Mesenchymal stem cell (in vitro differentiated cells and primary cell): ENCODE data around the gene KCTD19.

Experiments used
- DNase-seq: peaks from one replicate; pipeline ENCODE4 v3.0.0-alpha.2; 2013
- H2AFZ ChIP-seq: one replicate; pipeline ENCODE4 v1.6.1; 2013; ENCODE audit warnings: low read depth, mild to moderate bottlenecking, control low read depth, inconsistent platforms, low read length, moderate library complexity
- H2AK5ac ChIP-seq: 2 replicates; pipeline ENCODE4 v1.6.1; 2013; ENCODE audit warnings: low read length, moderate library complexity, mild to moderate bottlenecking, inconsistent platforms; ENCODE audit not compliant: severe bottlenecking
- H2BK120ac ChIP-seq: one replicate; pipeline ENCODE4 v1.6.1; 2013; ENCODE audit warnings: low read depth, mild to moderate bottlenecking, inconsistent platforms, low read length, moderate library complexity
- H2BK12ac ChIP-seq, 2 experiments: one replicate each; pipeline ENCODE4 v1.6.1; 2013; ENCODE audit warnings: inconsistent platforms in 2 of 2, low read length in 2 of 2, mild to moderate bottlenecking in 2 of 2, moderate library complexity in 2 of 2, control low read depth in 1 of 2
- H2BK15ac ChIP-seq: one replicate; pipeline ENCODE4 v1.6.1; 2013; ENCODE audit warnings: mild to moderate bottlenecking, low read depth, inconsistent platforms; ENCODE audit not compliant: poor library complexity, severe bottlenecking
- H2BK5ac ChIP-seq: 2 replicates; pipeline ENCODE4 v1.6.1; 2013; ENCODE audit warnings: low read depth, mild to moderate bottlenecking, low read length, control low read depth, inconsistent platforms; ENCODE audit not compliant: poor library complexity, severe bottlenecking
- H3K14ac ChIP-seq, 2 experiments: one replicate each; pipeline ENCODE4 v1.6.1; 2013; ENCODE audit warnings: inconsistent platforms in 2 of 2, low read length in 2 of 2, control low read depth in 1 of 2, mild to moderate bottlenecking in 1 of 2, moderate library complexity in 1 of 2
- H3K18ac ChIP-seq, 2 experiments: one replicate each; pipeline ENCODE4 v1.6.1; 2013; ENCODE audit warnings: inconsistent platforms in 2 of 2, low read length in 2 of 2, control low read depth in 1 of 2, low read depth in 1 of 2, mild to moderate bottlenecking in 1 of 2
- H3K23ac ChIP-seq, 2 experiments: one replicate each; pipeline ENCODE4 v1.6.1; 2013; ENCODE audit warnings: inconsistent platforms in 2 of 2, low read length in 2 of 2, mild to moderate bottlenecking in 2 of 2, moderate library complexity in 2 of 2, control low read depth in 1 of 2
- H3K27ac ChIP-seq: 2 replicates; pipeline ENCODE4 v1.5.1; 2013; ENCODE audit warnings: mild to moderate bottlenecking, moderate library complexity, low read length, control low read depth, inconsistent platforms; ENCODE audit not compliant: poor library complexity, severe bottlenecking
- H3K27me3 ChIP-seq, 2 experiments: 2 replicates each; pipeline versions ENCODE4 v1.6.1 to v1.7.0; 2013; ENCODE audit warnings: low read length in 2 of 2, mild to moderate bottlenecking in 2 of 2, moderate library complexity in 2 of 2, control low read depth in 1 of 2, inconsistent platforms in 1 of 2; ENCODE audit not compliant: control insufficient read depth in 1 of 2, insufficient read depth in 1 of 2
- H3K36me3 ChIP-seq, 2 experiments: 2 replicates each; pipeline versions ENCODE4 v1.6.1 to v1.7.0; 2013; ENCODE audit warnings: low read length in 2 of 2, control low read depth in 1 of 2, inconsistent platforms in 1 of 2, low read depth in 1 of 2, mild to moderate bottlenecking in 1 of 2; ENCODE audit not compliant: insufficient read depth in 2 of 2, control insufficient read depth in 1 of 2
- H3K4ac ChIP-seq, 2 experiments: one replicate each; pipeline ENCODE4 v1.6.1; 2013; ENCODE audit warnings: inconsistent platforms in 2 of 2, low read length in 2 of 2, mild to moderate bottlenecking in 2 of 2, moderate library complexity in 2 of 2, control low read depth in 1 of 2, low read depth in 1 of 2
- H3K4me1 ChIP-seq: 2 replicates; pipeline ENCODE4 v1.6.1; 2013; ENCODE audit warnings: low read depth, low read length, control low read depth; ENCODE audit not compliant: control insufficient read depth, insufficient read depth
- H3K4me2 ChIP-seq: 2 replicates; pipeline ENCODE4 v1.6.1; 2013; ENCODE audit warnings: low read length, mild to moderate bottlenecking, inconsistent platforms; ENCODE audit not compliant: poor library complexity, severe bottlenecking
- H3K4me3 ChIP-seq, 2 experiments: 2 replicates each; pipeline versions ENCODE4 v1.5.1 to v1.7.0; 2013; ENCODE audit warnings: low read length in 2 of 2, mild to moderate bottlenecking in 2 of 2, control low read depth in 1 of 2, low read depth in 1 of 2; ENCODE audit not compliant: insufficient read depth in 1 of 2
- H3K79me1 ChIP-seq: replicated peaks from 2 replicates; pipeline ENCODE4 v1.6.1; 2013; ENCODE audit warnings: mild to moderate bottlenecking, control low read depth, low read length, inconsistent platforms; ENCODE audit not compliant: poor library complexity, severe bottlenecking
- H3K9ac ChIP-seq: 2 replicates; pipeline ENCODE4 v1.7.0; 2013; ENCODE audit warnings: mild to moderate bottlenecking, low read length, moderate library complexity
- H3K9me3 ChIP-seq: 2 replicates; pipeline ENCODE4 v1.7.0; 2013; ENCODE audit warnings: mild to moderate bottlenecking, low read length; ENCODE audit not compliant: control insufficient read depth
- H4K8ac ChIP-seq: one replicate; pipeline ENCODE4 v1.6.1; 2013; ENCODE audit warnings: inconsistent platforms, mild to moderate bottlenecking, low read length, moderate library complexity
- H4K91ac ChIP-seq: one replicate; pipeline ENCODE4 v1.6.1; 2013; ENCODE audit warnings: mild to moderate bottlenecking, low read length, inconsistent platforms
- WGBS: methylation state at CpG from one replicate; pipeline ENCODE4 v1.1.7; 2013; ENCODE audit warnings: mixed read lengths; 5-methylcytosine and 5-hydroxymethylcytosine counted together

The KCTD19 gene

DNA sequence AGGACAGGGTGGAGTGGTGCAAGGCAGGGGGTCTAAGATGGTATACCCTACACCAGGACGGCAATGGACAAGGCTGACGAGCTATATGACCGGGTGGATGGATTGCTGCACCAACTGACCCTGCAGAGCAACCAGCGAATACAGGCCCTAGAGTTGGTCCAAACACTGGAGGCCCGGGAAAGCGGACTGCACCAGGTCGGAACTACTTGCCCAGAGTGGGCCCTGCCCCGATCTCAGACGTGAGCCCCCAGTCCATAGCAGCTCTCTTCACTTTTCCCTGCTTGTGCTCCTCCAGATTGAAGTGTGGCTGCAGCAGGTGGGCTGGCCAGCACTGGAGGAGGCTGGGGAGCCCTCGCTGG is 44.1 kb downstream of the KCTD19 start:
- no peak overlapping the region for H3K9ac ChIP-seq
- WGBS = 98% methylated on average over 10 of the region's 10 CpGs
- H2AFZ ChIP-seq = no peak overlapping the region
- no peak overlapping the region for H3K18ac ChIP-seq
- peaks cover 27 to 78% of the 10 kb centered on the region in 2 experiments for H3K36me3 ChIP-seq
- H4K8ac ChIP-seq = no peak overlapping the region
- H2AK5ac ChIP-seq = no peak overlapping the region
- no peak overlapping the region for H3K14ac ChIP-seq
- no peak overlapping the region for H3K23ac ChIP-seq
- no peak overlapping the region for H2BK12ac ChIP-seq
- no peak overlapping the region for H4K91ac ChIP-seq
- H3K4me3 ChIP-seq = no peak overlapping the region
- H2BK15ac ChIP-seq = no peak overlapping the region
- DNase-seq = no peak
- H3K4ac ChIP-seq = no peak overlapping the region
- H2BK120ac ChIP-seq = no peak overlapping the region
- no peaks in the 10 kb centered on the region for H3K9me3 ChIP-seq
- no peak overlapping the region for H2BK5ac ChIP-seq
- H3K4me2 ChIP-seq = no peak overlapping the region
- peaks cover 45% of the 10 kb centered on the region for H3K4me1 ChIP-seq
- no peaks in the 10 kb centered on the region for H3K27me3 ChIP-seq
- no peak overlapping the region for H3K27ac ChIP-seq
- H3K79me1 ChIP-seq = no peaks in the 10 kb centered on the region

DNA sequence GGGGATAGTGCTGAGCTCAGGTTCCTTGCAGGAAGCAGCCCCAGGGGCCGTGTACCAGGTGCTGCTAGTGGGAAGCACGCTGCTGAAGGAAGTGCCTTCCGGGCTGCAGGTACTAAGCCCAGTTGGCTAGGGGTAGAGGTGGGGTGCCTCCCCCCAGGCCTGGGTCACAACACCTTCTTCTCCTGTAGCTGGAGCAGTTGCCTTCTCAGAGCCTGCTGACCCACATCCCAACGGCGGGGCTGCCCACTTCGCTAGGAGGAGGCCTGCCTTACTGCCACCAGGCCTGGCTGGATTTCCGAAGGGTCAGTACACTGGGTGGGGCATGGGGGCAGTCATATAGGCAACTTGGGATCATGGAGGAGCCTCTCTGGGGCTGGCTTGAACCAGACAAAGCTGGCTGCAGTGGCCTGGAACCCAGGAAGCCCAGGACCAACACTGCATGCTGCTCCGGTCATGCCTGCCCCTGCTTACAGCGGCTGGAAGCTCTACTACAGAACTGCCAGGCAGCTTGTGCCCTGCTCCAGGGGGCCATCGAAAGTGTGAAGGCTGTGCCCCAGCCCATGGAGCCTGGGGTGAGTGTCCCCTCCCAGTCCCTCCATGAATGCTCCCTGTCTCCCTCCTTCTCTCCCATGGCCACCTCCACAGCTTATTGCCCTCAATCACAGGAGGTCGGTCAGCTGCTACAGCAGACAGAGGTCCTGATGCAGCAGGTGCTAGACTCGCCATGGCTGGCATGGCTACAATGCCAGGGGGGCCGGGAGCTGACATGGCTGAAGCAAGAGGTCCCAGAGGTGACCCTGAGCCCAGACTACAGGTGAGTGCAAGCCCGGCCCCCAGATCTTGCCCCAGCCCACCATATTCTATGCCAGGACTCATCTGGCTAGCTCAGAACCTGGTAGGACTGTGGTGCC is 44.8 kb downstream of the KCTD19 start:
- Histone ChIP-seq H3K79me1 (no peaks in the 10 kb centered on the region), H3K27me3 (no peaks in the 10 kb centered on the region), H3K18ac (no peak overlapping the region), H4K91ac (no peak overlapping the region), H3K23ac (no peak overlapping the region), H3K9ac (no peak overlapping the region), H3K36me3 (peaks cover 23 to 73% of the 10 kb centered on the region in 2 experiments), H2BK15ac (no peak overlapping the region), H3K4ac (no peak overlapping the region), H2AK5ac (no peak overlapping the region), H3K4me1 (peaks cover 48% of the 10 kb centered on the region), H2AFZ (no peak overlapping the region), H3K9me3 (no peaks in the 10 kb centered on the region), H3K27ac (no peak overlapping the region), H4K8ac (no peak overlapping the region), H2BK5ac (no peak overlapping the region), H3K4me2 (no peak overlapping the region), H3K4me3 (no peak overlapping the region), H3K14ac (no peak overlapping the region), H2BK12ac (no peak overlapping the region), H2BK120ac (no peak overlapping the region)
- DNase-seq = no peak
- WGBS = 93% methylated on average over 12 of the region's 14 CpGs

DNA sequence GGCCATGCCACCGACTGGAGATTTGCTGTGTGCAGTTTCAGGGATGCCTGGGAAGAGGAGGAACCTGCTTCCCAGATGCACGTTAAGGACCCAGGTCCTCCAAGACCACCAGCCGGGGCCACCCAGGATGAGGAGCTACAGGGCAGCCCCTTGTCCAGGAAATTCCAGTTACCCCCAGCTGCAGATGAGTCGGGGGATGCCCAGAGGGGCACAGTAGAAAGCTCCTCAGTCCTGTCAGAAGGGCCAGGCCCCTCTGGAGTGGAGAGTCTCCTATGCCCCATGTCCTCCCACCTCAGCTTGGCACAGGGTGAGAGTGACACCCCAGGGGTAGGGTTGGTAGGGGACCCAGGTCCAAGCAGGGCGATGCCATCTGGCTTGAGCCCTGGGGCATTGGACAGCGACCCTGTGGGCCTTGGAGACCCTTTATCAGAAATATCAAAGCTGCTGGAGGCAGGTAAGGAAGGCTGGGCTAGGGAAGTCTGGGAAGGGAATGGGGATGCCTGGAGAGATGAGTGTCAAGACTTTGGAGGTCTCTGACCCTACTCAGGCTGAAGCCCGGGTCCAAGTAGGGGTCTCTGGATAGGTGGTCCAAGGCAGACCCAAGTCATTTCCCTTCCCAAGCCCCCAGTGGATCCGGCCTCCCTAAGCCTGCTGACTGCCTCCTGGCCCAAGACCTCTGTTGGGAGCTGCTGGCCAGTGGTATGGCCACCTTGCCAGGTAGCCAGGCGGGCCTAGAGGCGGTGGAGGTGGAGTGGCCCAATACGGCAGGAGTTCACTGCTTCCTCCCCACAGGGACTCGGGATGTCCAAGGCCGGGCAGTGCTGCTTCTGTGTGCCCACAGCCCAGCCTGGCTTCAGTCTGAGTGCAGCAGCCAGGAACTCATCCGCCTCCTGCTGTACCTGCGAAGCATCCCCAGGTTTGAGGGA is 46.2 kb downstream of the KCTD19 start:
- H3K4ac ChIP-seq = no peak overlapping the region
- peaks cover 3% of the 10 kb centered on the region for H3K79me1 ChIP-seq
- 98% methylated on average over 15 of the region's 15 CpGs for WGBS
- H3K9me3 ChIP-seq = no peaks in the 10 kb centered on the region
- peak overlapping the region; percentile 9 for H2BK120ac ChIP-seq
- no peak overlapping the region for H2BK15ac ChIP-seq
- no peak overlapping the region for H4K8ac ChIP-seq
- H3K27me3 ChIP-seq = no peaks in the 10 kb centered on the region
- H3K27ac ChIP-seq = no peak overlapping the region
- H3K4me3 ChIP-seq = peak overlapping the region in 1 of 2 experiments; percentile 82
- H2AFZ ChIP-seq = no peak overlapping the region
- H3K18ac ChIP-seq = peak overlapping the region in 1 of 2 experiments; percentile 18
- no peak overlapping the region for H3K4me2 ChIP-seq
- H2AK5ac ChIP-seq = peak overlapping the region; percentile 30
- peak overlapping the region; percentile 40 for H4K91ac ChIP-seq
- H3K36me3 ChIP-seq = peaks cover 19 to 73% of the 10 kb centered on the region in 2 experiments
- H2BK12ac ChIP-seq = peak overlapping the region in 1 of 2 experiments; percentile 45
- DNase-seq = no peak
- no peak overlapping the region for H3K23ac ChIP-seq
- peak overlapping the region; percentile 99 for H3K9ac ChIP-seq
- no peak overlapping the region for H2BK5ac ChIP-seq
- H3K4me1 ChIP-seq = peaks cover 45% of the 10 kb centered on the region
- H3K14ac ChIP-seq = no peak overlapping the region
